Activated T-helper 2 cell treated with anti-CD3 and anti-CD28 coated beads, Interferon-gamma antibody, Interleukin-2, Interleukin-4, amounts not matched to agents 10 μg/mL and 5 μg/mL and 100 μg/mL, durations not matched to agents 14 hours and 24 hours and 36 hours (primary cell): ENCODE measurements around the gene TMEM234. TPM values are rescaled to one million over a fixed set of nuclear protein-coding genes. Genes with fewer than 3 reads are reported as not detected.

Experiments used
- DNase-seq: peaks from one replicate; pipeline ENCODE4 v3.0.0; 2021; ENCODE audit warnings: low spot score
- H3K27ac Mint-ChIP-seq: one replicate; pipeline ENCODE4 v1.8.0; 2021; ENCODE audit warnings: mixed read lengths
- H3K27me3 Mint-ChIP-seq: one replicate; pipeline ENCODE4 v1.8.0; 2021; ENCODE audit warnings: low read depth, mixed read lengths
- H3K36me3 Mint-ChIP-seq: one replicate; pipeline ENCODE4 v1.8.0; 2021; ENCODE audit warnings: low read depth, mixed read lengths
- H3K4me1 Mint-ChIP-seq: one replicate; pipeline ENCODE4 v1.8.0; 2021; ENCODE audit warnings: low read depth, mixed read lengths
- H3K4me3 Mint-ChIP-seq: one replicate; pipeline ENCODE4 v1.8.0; 2021; ENCODE audit warnings: low read depth, mild to moderate bottlenecking, moderate library complexity, mixed read lengths
- H3K9me3 Mint-ChIP-seq: one replicate; pipeline ENCODE4 v1.8.0; 2021; ENCODE audit warnings: mixed read lengths
- intact Hi-C: fragments of 100-400 bp; cut with micrococcal nuclease; formaldehyde crosslinking; loops from one replicate; pipeline ENCODE4 v1.15.1; 2023
- total RNA-seq: library from RNA; stranded (reverse); gene quantifications from 2 replicates; pipeline ENCODE4 v1.2.3, GENCODE V29; 2022

The TMEM234 gene
- total RNA-seq, 1 donor from 2014 or later, result 12.1 TPM

GRCh38 chr1:32249831-32250525, 27.8 kb upstream of the TMEM234 start:
- peak overlapping the region; percentile 100 for H3K27ac Mint-ChIP-seq
- DNase-seq, result peak; percentile 80
- H3K9me3 Mint-ChIP-seq, result no peaks in the 10 kb centered on the region
- intact Hi-C loops, result loop anchor here (1.0 to 5.0 kb wide), 6 partner anchors 14 to 313 kb away; partner anchors contain the start of genes CCDC28B, EIF3I, PTP4A2 and TMEM234
- peak overlapping the region; percentile 100 for H3K4me3 Mint-ChIP-seq
- peaks cover 46% of the 10 kb centered on the region for H3K4me1 Mint-ChIP-seq
- H3K27me3 Mint-ChIP-seq, result no peaks in the 10 kb centered on the region
- H3K36me3 Mint-ChIP-seq, result peaks cover 25% of the 10 kb centered on the region

GRCh38 chr1:32247983-32248889, 26.1 kb upstream of the TMEM234 start:
- H3K4me1 Mint-ChIP-seq, result peaks cover 40% of the 10 kb centered on the region
- H3K27ac Mint-ChIP-seq, result peak overlapping the region; percentile 100
- no peaks in the 10 kb centered on the region for H3K9me3 Mint-ChIP-seq
- intact Hi-C loops, result loop anchor here (2.0 kb wide), 2 partner anchors 25 to 87 kb away; partner anchors contain the start of genes EIF3I and TMEM234
- no peaks in the 10 kb centered on the region for H3K27me3 Mint-ChIP-seq
- peak overlapping the region; percentile 66 for H3K4me3 Mint-ChIP-seq
- DNase-seq, result peak; percentile 74
- H3K36me3 Mint-ChIP-seq, result peaks cover 17% of the 10 kb centered on the region

- no peaks in the 10 kb centered on the region for H3K9me3 Mint-ChIP-seq
- no peaks in the 10 kb centered on the region for H3K27me3 Mint-ChIP-seq
- peak overlapping the region; percentile 94 for H3K27ac Mint-ChIP-seq
- peaks cover 34% of the 10 kb centered on the region for H3K4me1 Mint-ChIP-seq
- H3K4me3 Mint-ChIP-seq, result peak overlapping the region; percentile 66
- intact Hi-C loops, result no loop called here
- DNase-seq, result no peak
- H3K36me3 Mint-ChIP-seq, result peaks cover 10% of the 10 kb centered on the region
Measured at GRCh38 chr1:32247452-32247851, 25.3 kb upstream of the TMEM234 start.

DNA sequence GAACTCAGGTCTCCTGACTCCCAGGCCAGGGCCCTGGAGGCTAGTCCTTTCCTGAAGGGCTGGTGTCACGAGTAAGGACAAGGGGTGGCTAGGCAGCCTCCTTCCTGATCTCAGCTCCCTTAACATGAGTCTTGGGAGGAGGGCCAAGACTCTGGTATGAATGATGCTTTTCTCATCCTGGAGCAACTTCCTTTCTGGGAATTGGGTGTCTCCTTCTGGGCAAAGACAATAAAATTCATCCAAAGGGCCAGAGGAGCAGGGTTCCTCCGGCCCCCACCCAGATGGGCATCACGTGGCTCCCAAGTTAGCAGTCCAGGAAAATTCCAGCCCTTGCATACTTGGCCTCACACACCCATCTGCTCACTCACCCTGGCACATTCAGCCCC, 24.7 kb upstream of the TMEM234 start, which contains the start of gene FAM167B:
Gene FAM167B (plus strand): TSS at position 335 of the 386 bp plus-strand sequence. CDS start 200 bp downstream, outside the sequence.
- Mint-ChIP-seq H3K4me1 (peaks cover 35% of the 10 kb centered on the region), H3K36me3 (peaks cover 4% of the 10 kb centered on the region), H3K27me3 (no peaks in the 10 kb centered on the region), H3K4me3 (peak within 1 kb of the TSS; percentile 66), H3K9me3 (no peaks in the 10 kb centered on the region), H3K27ac (peak within 1 kb of the TSS; percentile 94)
- DNase-seq, result no peak
- intact Hi-C loops, result no loop called here

DNA sequence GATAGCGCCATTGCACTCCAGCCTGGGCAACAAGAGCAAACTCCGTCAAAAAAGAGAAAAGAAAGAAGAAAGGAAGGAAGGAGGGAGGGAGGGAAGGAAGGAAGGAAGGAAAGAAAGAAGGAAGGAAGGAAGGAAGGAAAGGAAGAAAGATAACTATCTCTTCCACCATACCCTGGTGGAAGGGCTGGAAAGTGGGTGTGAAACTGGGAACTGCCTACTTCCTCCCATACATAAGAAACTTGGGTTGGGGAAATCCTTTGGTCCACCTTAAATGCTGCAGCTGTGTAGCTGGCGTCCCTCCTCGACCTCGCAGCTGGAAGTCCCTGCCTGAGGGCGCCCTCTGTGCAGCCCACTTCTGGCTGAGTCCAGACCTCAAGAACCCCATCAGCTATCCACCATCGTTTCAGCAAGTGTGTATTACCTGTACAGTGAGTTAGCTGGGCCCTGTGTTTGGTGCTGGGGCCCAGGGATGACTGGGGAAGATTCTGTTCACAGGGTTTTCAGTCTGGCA, 20.2 kb upstream of the TMEM234 start:
- H3K4me3 Mint-ChIP-seq, result no peak overlapping the region
- no peak overlapping the region for H3K27ac Mint-ChIP-seq
- intact Hi-C loops, result no loop called here

DNA sequence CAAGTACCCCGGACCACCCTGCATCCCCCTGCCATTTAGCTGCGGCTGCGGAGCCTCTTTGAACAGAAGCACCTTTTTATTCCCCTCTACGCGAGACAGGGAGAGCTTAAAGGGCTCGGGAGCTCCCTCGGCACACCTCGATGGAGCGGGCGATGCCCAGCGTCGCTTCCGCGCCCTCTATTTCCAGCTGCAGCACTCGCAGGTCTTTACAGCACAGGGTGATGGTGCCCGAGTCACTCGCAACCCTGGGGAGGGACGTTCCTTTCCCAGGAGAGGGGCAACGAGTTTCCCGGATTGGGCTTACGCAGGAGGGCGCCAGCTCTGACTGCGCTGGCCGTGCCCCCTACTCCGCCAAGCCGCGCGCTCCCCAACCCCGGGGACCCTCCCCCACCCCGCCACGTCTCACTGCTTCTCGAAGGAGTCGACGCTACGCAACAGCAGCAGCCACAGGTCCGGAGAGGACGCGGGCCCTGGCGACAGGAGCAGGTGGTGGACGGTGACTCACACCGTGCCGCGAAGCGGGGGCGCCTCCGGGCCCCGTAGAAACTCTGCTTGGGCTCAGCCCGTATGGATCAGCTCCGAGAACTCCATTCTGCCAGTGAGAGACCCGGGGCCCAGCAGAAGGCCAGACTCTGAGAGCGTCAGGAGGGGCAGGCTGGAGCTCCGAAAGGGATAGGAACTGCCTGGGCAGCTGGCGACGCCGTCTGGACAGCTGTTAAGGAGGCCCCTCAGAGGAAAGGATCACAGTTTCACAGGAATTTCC, 19.0 kb upstream of the TMEM234 start:
- Mint-ChIP-seq H3K4me3 (peak overlapping the region; percentile 78), H3K27ac (no peak overlapping the region), H3K27me3 (no peaks in the 10 kb centered on the region), H3K4me1 (peaks cover 13% of the 10 kb centered on the region), H3K9me3 (no peaks in the 10 kb centered on the region), H3K36me3 (no peaks in the 10 kb centered on the region)
- no peak for DNase-seq
- intact Hi-C loops, result no loop called here

More for the DNA sequence above, 20.2 kb upstream of the TMEM234 start:
- Mint-ChIP-seq H3K36me3 (no peaks in the 10 kb centered on the region), H3K27me3 (no peaks in the 10 kb centered on the region), H3K9me3 (no peaks in the 10 kb centered on the region), H3K4me1 (peaks cover 13% of the 10 kb centered on the region)
- no peak for DNase-seq

- intact Hi-C loops, result no loop called here
- no peaks in the 10 kb centered on the region for H3K27me3 Mint-ChIP-seq
- peaks cover 13% of the 10 kb centered on the region for H3K4me1 Mint-ChIP-seq
- H3K4me3 Mint-ChIP-seq, result peak overlapping the region; percentile 78
- no peaks in the 10 kb centered on the region for H3K9me3 Mint-ChIP-seq
- DNase-seq, result no peak
- no peaks in the 10 kb centered on the region for H3K36me3 Mint-ChIP-seq
- H3K27ac Mint-ChIP-seq, result no peak overlapping the region
Measured at GRCh38 chr1:32240140-32240951, 18.2 kb upstream of the TMEM234 start.

GRCh38 chr1:32239790-32240139, 17.6 kb upstream of the TMEM234 start:
- H3K27ac Mint-ChIP-seq, result no peak overlapping the region
- no peak for DNase-seq
- intact Hi-C loops, result no loop called here
- peaks cover 13% of the 10 kb centered on the region for H3K4me1 Mint-ChIP-seq
- no peaks in the 10 kb centered on the region for H3K27me3 Mint-ChIP-seq
- H3K36me3 Mint-ChIP-seq, result no peaks in the 10 kb centered on the region
- H3K4me3 Mint-ChIP-seq, result peak overlapping the region; percentile 78
- no peaks in the 10 kb centered on the region for H3K9me3 Mint-ChIP-seq

DNA sequence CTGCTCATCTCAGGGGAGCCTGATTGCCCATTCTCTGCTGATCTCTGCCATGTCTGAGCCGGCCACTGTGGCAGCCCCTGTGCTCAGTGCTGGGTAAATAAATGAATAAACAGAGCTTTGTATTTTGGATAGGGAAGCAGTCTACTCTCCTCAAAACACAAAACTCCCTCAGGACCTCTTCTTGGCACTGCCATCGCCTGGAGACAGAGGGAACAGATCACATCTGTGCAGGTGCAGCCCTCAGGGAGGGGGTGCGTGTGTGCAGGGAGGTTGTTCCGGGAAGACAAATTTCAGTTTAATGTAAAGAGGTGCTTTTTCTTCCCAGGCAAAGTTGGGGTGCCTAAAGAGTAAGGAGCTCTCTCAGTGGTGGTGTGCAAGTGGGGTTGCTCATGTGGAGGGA, 17.2 kb upstream of the TMEM234 start:
- Mint-ChIP-seq H3K4me3 (peak overlapping the region; percentile 9), H3K27ac (no peak overlapping the region), H3K4me1 (peaks cover 13% of the 10 kb centered on the region), H3K27me3 (no peaks in the 10 kb centered on the region), H3K9me3 (no peaks in the 10 kb centered on the region), H3K36me3 (no peaks in the 10 kb centered on the region)
- intact Hi-C loops, result no loop called here
- no peak for DNase-seq

GRCh38 chr1:32234792-32235191, 12.6 kb upstream of the TMEM234 start:
- no peak for DNase-seq
- no peaks in the 10 kb centered on the region for H3K4me1 Mint-ChIP-seq
- H3K36me3 Mint-ChIP-seq, result peaks cover 16% of the 10 kb centered on the region
- no peak overlapping the region for H3K4me3 Mint-ChIP-seq
- no peaks in the 10 kb centered on the region for H3K9me3 Mint-ChIP-seq
- intact Hi-C loops, result no loop called here
- no peak overlapping the region for H3K27ac Mint-ChIP-seq
- H3K27me3 Mint-ChIP-seq, result no peaks in the 10 kb centered on the region

DNA sequence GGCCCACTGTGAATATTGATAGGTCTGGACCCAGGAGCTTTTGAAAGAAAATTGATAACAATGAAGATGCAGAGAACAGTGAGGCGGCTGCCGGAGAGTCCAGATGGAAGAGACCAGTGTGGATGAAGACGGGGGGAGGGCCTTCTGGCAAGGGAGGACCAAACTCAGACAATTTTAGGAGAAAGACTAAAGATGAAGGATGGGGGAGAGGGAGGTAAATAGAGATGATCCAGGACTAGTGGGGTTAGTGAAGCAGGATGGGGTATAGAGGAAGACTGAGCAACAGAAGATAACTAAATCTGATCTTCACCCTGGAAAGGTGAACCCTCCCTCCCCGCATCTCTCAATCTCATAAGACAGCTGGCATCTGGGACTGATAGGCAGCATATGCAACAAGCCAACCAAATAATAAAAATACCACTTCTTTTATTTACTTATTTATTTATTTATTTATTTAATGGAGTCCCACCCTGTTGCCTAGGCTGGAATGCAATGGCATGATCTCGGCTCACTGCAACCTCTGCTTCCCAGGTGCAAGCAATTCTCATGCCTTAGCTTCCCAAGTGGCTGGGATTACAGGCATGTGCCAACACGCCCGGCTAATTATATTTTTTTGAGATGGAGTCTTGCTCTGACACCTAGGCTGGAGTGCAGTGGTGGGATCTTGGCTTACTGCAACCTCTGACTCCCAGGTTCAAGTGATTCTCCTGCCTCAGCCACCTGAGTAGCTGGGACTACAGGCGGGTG, 10.6 kb upstream of the TMEM234 start:
- no peaks in the 10 kb centered on the region for H3K4me1 Mint-ChIP-seq

More for the DNA sequence above, 10.6 kb upstream of the TMEM234 start:
- no peak for DNase-seq
- Mint-ChIP-seq H3K36me3 (peaks cover 31% of the 10 kb centered on the region), H3K27ac (no peak overlapping the region), H3K9me3 (no peaks in the 10 kb centered on the region), H3K4me3 (no peak overlapping the region), H3K27me3 (no peaks in the 10 kb centered on the region)
- intact Hi-C loops, result no loop called here
